OCI-LY7 (cell line): Measurements from ENCODE around the gene FZD10.

ENCODE experiments used
- CTCF ChIP-seq: fragments of 200-600 bp; sonication (generic); conservative IDR thresholded peaks from 2 replicates; pipeline ENCODE4 v1.5.1; 2014; ENCODE audit warnings: mild to moderate bottlenecking, antibody characterized with exemption, low read length, moderate library complexity, mixed read lengths
- EZH2phosphoT487 ChIP-seq: fragments of 200-600 bp; sonication (generic); IDR thresholded peaks from 2 replicates; pipeline ENCODE4 v1.6.1; 2018; ENCODE audit warnings: low read depth, borderline replicate concordance, mild to moderate bottlenecking, mixed run types, antibody characterized with exemption, low read length, moderate library complexity, mixed read lengths

DNA sequence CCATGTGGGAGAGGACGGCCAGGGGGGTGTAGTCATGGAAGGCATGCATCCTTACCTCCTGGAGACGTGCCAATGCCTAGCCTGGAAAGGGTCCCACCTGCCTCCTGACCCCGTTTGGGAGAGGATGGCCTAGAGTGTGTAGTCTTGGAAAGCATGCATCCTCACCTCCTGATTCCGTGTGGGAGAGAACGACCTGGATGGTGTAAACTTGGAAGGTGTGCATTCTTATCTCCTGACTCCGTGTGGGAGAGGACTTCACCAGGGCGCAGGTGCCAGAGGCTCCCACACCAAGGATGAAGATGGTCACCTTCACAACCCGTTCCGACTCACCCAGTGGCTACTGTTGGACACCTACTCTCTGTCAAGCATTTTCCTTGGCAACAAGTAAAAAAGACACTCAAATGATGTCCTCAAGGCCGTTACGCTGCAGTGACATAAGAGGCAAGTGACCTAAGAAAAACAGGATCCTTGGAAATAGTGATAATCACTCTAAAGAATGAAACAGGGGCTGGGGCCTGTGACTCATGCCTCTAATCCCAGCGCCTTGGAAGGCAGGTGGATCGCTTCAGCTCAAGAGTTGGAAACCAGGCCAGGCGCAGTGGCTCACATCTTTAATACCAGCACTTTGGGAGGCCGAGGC, 37.5 kb upstream of the FZD10 start:
- TF ChIP-seq EZH2phosphoT487 (no peak), CTCF (no peak)
